SK-N-SH (cell line): ENCODE measurements around the gene HCRTR2.

Experiments
- CTCF ChIP-seq: fragments of 200-600 bp; sonication (generic); IDR thresholded peaks from 2 replicates; pipeline ENCODE4 v1.6.1; 2017; ENCODE audit warnings: antibody characterized with exemption, mild to moderate bottlenecking, moderate library complexity
- EP300 ChIP-seq, 2 experiments: IDR thresholded peaks; 2 replicates each; pipeline versions ENCODE4 v1.4.0 to v1.6.1; 2012; ENCODE audit warnings: borderline replicate concordance in 1 of 2, low read depth in 1 of 2, low read length in 1 of 2
- EZH2phosphoT487 ChIP-seq: fragments of 200-600 bp; sonication (generic); IDR thresholded peaks from 2 replicates; pipeline ENCODE4 v1.6.1; 2017; ENCODE audit warnings: low read depth, mixed run types, mild to moderate bottlenecking, antibody characterized with exemption, moderate library complexity, borderline replicate concordance
- FOSL2 ChIP-seq: IDR thresholded peaks from 2 replicates; pipeline ENCODE4 v1.4.0; 2012; ENCODE audit warnings: low read depth, mild to moderate bottlenecking, moderate library complexity, borderline replicate concordance
- FOXJ3 ChIP-seq: sonication (generic); formaldehyde crosslinking; IDR thresholded peaks from 2 replicates; pipeline ENCODE4 v1.5.1; 2020; ENCODE audit warnings: mild to moderate bottlenecking, missing genetic modification reagents
- GABPA ChIP-seq: IDR thresholded peaks from 2 replicates; pipeline ENCODE4 v1.4.0; 2012; ENCODE audit warnings: low read depth, mild to moderate bottlenecking
- JUND ChIP-seq: IDR thresholded peaks from 2 replicates; pipeline ENCODE4 v1.4.0; 2012
- MEF2A ChIP-seq: IDR thresholded peaks from 2 replicates; pipeline ENCODE4 v1.4.0; 2012; ENCODE audit warnings: low read depth, borderline replicate concordance
- MXI1 ChIP-seq: IDR thresholded peaks from 2 replicates; pipeline ENCODE4 v1.6.1; 2012; ENCODE audit warnings: mild to moderate bottlenecking, low read depth, low read length, improper control_type of control experiment
- POLR2AphosphoS5 ChIP-seq: IDR thresholded peaks from 2 replicates; pipeline ENCODE4 v1.6.1; 2012; ENCODE audit warnings: low read depth, low read length
- RCOR1 ChIP-seq: fragments of 150-350 bp; IDR thresholded peaks from 2 replicates; pipeline ENCODE4 v1.6.1; 2017; ENCODE audit warnings: antibody characterized with exemption, low read length
- RXRA ChIP-seq: IDR thresholded peaks from 2 replicates; pipeline ENCODE4 v1.4.0; 2012; ENCODE audit warnings: low read depth, mild to moderate bottlenecking, borderline replicate concordance
- SIN3A ChIP-seq: IDR thresholded peaks from 2 replicates; pipeline ENCODE4 v1.6.1; 2012; ENCODE audit warnings: low read depth, mild to moderate bottlenecking, low read length, moderate library complexity, borderline replicate concordance
- ZBTB33 ChIP-seq: IDR thresholded peaks from 2 replicates; pipeline ENCODE4 v1.4.0; 2012; ENCODE audit warnings: low read depth, borderline replicate concordance

GRCh38 chr6:55293116-55293515 is 118.8 kb downstream of the HCRTR2 start:
- TF ChIP-seq GABPA (no peak), POLR2AphosphoS5 (no peak), EP300 (IDR thresholded peaks at IDR 0.05; ENCODE audit: borderline replicate concordance in 1 of 2, low read depth in 1 of 2, low read length in 1 of 2) (no peak), SIN3A (no peak), EZH2phosphoT487 (no peak), RCOR1 (no peak), CTCF (peak; percentile 57), MEF2A (no peak), JUND (no peak), FOSL2 (no peak), MXI1 (no peak), ZBTB33 (no peak), FOXJ3 (CRISPR knock-in tag) (no peak), RXRA (no peak)
